HG03060 (cell line): Measurements from ENCODE around the gene PPP6R2.

Experiments used
- ATAC-seq: cut with Tn5 transposase; IDR thresholded peaks from one replicate; pipeline ENCODE4 v1.9.1; 2021; ENCODE audit warnings: low read depth, moderate number of reproducible peaks; ENCODE audit not compliant: unreplicated experiment

Gene PPP6R2

GRCh38 chr22:50342651-50343540, at the start of gene PPP6R2:
Gene PPP6R2 (plus strand): TSS chr22:50343327. CDS start chr22:50393909, 50,582 bp downstream.
- ATAC-seq, result peak; percentile 32

- no peak for ATAC-seq
Observed at GRCh38 chr22:50293441-50294318, 49.4 kb upstream of the PPP6R2 start.

GRCh38 chr22:50294319-50294656, 48.8 kb upstream of the PPP6R2 start:
- no peak for ATAC-seq

- ATAC-seq, result no peak
Observed at GRCh38 chr22:50296658-50297490, 46.3 kb upstream of the PPP6R2 start.

- ATAC-seq, result no peak
Observed at GRCh38 chr22:50297510-50298265, 45.4 kb upstream of the PPP6R2 start.

- ATAC-seq, result no peak
Observed at GRCh38 chr22:50298266-50298637, 44.9 kb upstream of the PPP6R2 start.

GRCh38 chr22:50298937-50299784, 44.0 kb upstream of the PPP6R2 start:
- no peak for ATAC-seq

GRCh38 chr22:50299785-50300619, 43.1 kb upstream of the PPP6R2 start:
- ATAC-seq, result no peak

- ATAC-seq, result no peak
Observed at GRCh38 chr22:50300620-50301257, 42.4 kb upstream of the PPP6R2 start.

- ATAC-seq, result no peak
Observed at GRCh38 chr22:50301581-50301991, 41.5 kb upstream of the PPP6R2 start.

GRCh38 chr22:50302041-50302541, 41.0 kb upstream of the PPP6R2 start:
- ATAC-seq, result no peak

- ATAC-seq, result no peak
Observed at GRCh38 chr22:50302564-50302963, 40.6 kb upstream of the PPP6R2 start.

GRCh38 chr22:50303515-50303847, 39.6 kb upstream of the PPP6R2 start:
- no peak for ATAC-seq

- no peak for ATAC-seq
Observed at GRCh38 chr22:50303848-50304527, 39.1 kb upstream of the PPP6R2 start.

- no peak for ATAC-seq
Observed at GRCh38 chr22:50304528-50305392, 38.4 kb upstream of the PPP6R2 start.

GRCh38 chr22:50305393-50305922, 37.7 kb upstream of the PPP6R2 start:
- no peak for ATAC-seq
